GM19455 (cell line): Measurements from ENCODE around the gene CAT.

Source experiments
- ATAC-seq: cut with Tn5 transposase; IDR thresholded peaks from one replicate; pipeline ENCODE4 v1.9.1; 2021; ENCODE audit not compliant: unreplicated experiment

CAT gene

DNA sequence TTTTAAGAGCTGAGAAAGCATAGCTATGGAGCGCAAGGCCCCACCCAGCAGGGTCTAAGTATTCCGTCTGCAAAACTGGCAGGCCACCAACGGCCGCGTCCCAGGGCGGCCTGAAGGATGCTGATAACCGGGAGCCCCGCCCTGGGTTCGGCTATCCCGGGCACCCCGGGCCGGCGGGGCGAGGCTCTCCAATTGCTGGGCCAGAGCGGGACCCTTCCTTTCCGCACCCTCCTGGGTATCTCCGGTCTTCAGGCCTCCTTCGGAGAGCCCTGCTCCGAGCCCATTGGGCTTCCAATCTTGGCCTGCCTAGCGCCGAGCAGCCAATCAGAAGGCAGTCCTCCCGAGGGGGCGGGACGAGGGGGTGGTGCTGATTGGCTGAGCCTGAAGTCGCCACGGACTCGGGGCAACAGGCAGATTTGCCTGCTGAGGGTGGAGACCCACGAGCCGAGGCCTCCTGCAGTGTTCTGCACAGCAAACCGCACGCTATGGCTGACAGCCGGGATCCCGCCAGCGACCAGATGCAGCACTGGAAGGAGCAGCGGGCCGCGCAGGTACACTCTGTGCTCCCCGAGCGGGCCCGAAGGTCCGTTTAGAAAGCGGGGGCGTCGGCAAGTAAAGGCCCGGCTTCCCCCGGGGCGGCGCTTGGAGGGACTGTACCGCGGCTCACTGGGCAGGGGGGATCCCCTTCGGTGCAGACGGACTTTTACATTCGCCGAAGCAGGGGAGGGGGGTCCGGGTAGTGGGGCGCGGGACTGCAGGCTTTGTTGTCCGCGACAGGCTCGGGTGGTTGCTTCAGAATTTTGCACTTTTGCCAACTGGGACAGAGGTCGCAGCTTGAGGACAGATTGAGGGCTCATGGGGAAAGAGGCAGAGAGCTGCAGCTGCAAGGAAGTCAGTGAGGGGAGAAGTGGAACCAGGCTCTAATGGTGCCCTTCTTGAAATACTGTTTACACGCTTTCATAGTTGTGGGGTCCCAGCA is at the start of gene CAT:
CAT (plus strand) TSS at position 406 of the 979 bp plus-strand sequence; CDS start at position 486, 80 bp downstream.
- ATAC-seq, result peak; percentile 97

DNA sequence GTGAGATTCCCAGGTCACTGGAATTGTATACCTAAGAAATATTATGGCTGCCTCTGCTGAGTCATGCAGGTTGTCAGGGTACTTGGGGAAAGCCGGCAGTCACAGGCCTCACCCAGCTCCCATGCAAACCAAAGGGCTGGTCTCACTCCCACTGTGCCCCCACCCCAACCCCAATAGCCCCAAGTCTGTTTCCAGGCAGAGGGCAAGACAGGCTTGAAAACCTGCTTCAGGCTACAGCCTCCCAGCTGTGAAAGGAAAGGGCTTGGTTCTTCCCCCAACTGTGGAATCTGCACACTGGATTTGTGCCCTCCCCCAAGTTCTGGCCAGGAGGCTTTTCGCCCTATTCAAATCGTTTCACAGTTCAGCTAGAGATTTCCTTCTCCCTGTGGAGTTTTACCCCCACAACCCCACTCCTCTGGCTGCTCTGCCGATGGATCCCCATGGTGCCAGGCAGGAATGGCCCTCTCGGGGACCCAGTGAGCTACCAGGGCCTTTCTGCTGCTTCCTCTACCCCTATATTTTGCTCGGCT is 43.9 kb upstream of the CAT start:
- no peak for ATAC-seq

- ATAC-seq, result no peak
Measured at GRCh38 chr11:34395916-34396550, 42.7 kb upstream of the CAT start.

- ATAC-seq, result no peak
Measured at GRCh38 chr11:34397120-34397519, 41.6 kb upstream of the CAT start.

DNA sequence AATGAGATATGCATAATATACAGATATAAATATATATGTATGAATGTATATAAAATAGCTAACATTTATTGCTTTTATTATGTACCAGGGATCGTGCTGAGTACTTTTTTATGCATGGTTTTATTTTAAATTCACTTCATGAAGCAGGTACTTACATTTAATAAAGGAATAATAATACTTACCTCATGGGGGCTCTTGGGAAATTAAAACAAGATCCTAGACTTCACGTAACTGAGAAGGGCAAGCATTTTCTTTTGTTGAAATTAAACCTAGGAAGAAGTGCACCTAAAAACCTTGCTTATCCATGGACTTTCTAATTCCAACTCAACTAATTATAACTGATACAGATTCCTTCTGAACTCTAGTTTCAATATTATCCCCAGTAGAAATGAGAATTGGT is 40.9 kb upstream of the CAT start:
- no peak for ATAC-seq

DNA sequence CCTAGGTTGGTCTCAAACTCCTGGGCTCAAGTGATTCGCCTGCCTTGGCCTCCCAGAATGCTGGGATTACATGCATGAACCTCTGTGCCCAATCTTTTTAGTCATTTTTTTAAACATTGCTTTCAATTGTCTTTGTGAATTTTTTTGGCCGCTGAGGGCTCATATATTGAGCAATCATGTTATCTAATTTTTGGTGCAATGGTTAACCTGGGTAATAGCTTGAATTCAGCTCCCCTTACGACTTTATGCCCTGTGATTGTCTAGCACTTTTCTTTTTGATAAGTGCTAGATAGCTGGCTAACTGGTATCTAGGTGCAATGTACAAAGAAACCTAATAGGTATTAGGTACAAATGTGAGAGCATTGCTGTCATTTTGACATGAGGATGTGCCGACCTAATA is 35.3 kb upstream of the CAT start:
- no peak for ATAC-seq

DNA sequence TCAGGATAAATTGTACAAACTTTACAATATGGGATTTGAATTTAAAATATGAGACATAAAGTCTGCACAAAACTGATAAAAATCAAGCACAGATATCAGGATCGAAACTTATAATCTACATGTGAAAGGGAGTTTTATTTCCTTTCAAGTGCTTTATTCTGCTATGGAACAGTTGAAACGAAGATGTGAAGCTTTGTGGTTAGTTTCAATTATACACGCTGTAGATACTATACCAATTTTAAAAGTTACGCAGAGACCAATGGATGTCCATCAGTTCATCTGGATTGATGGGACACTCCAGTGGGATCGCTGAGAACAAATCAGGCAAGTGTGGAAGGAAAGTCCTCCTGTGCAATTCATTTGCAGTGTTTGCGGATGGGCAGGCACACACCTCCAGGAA is 34.5 kb upstream of the CAT start:
- no peak for ATAC-seq

DNA sequence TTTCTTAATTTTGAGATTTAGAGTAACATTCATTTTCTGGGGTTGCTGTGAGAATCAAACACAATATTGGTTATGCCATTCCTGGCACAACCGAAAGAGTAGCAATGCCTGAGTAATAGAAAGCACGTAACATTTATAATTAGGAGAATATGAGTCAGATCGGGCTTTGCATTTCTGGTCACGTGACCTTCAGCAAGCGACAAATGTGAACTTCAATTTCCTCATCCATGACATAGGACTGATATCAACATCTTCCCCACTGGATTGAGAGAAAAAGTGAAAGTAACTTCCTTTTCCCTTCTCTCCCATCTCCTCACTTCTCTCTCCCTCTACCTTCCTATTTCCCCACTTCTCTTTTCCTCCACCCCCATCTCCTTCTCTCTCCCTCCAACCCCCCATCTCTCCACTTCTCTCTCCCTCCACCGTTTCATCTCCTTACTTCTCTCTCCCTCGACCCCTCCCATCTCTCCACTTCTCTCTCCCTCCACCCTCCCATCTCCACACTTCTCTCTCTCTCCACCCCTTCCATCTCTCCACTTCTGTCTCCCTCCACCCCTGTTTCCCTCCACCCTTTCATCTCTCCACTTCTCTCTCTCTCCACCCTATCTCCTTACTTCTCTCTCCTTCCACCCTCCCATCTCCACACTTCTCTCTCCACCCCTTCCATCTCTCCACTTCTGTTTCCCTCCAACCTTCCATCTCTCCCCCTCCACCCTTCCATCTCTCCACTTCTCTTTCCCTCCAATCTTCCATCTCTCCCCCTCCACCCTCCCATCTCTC is 33.5 kb upstream of the CAT start:
- ATAC-seq, result no peak

GRCh38 chr11:34406413-34406812 is 32.3 kb upstream of the CAT start:
- ATAC-seq, result no peak

- no peak for ATAC-seq
Measured at GRCh38 chr11:34407121-34407813, 31.5 kb upstream of the CAT start.

- no peak for ATAC-seq
Measured at GRCh38 chr11:34408580-34409172, 30.1 kb upstream of the CAT start.

GRCh38 chr11:34411111-34411510 is 27.6 kb upstream of the CAT start:
- ATAC-seq, result no peak

DNA sequence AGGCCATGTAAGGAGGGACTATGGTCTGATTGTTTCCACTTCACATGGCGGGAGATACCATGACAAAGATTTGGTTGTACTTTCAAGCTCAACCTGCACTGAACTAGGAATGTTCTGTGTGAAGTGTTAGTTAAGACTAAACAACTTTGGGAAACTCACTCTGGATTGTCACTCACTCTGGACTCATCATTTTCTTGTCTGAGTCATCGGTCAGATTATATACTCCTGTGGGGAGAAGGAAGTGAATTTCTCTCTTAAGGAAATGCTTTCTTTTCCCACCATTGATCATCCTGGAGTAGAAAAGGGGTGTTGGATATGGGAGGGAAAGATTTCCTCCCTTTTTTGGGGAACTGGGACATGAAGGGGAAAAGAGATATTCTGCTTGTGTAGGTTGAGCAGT is 26.9 kb upstream of the CAT start:
- no peak for ATAC-seq

GRCh38 chr11:34413263-34413662 is 25.5 kb upstream of the CAT start:
- ATAC-seq, result no peak

- ATAC-seq, result no peak
Measured at GRCh38 chr11:34415538-34415937, 23.2 kb upstream of the CAT start.

GRCh38 chr11:34416088-34416487 is 22.6 kb upstream of the CAT start:
- no peak for ATAC-seq

- ATAC-seq, result no peak
Measured at GRCh38 chr11:34416766-34417165, 22.0 kb upstream of the CAT start.

- ATAC-seq, result no peak
Measured at GRCh38 chr11:34417202-34417601, 21.5 kb upstream of the CAT start.

- ATAC-seq, result no peak
Measured at GRCh38 chr11:34419158-34419557, 19.6 kb upstream of the CAT start.

DNA sequence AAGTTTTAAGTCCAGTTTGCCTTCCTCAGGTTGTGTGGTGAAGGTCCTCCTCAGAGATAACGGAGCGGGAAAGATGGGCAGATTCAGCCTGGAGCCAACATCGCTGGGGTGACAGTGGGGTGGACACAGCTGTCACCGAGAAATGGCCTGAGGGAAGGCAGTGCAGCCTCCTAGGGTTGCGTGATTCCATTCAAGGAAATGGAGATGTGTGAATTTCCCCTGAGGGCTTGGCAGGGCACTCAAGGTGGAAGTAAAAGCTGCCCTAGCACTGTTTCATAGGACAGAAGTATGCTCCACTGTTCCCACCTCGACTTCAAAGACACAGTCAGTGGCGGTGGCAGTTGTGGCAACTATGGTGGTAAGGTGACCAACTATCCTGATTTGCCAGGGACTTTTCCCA is 15.4 kb upstream of the CAT start:
- no peak for ATAC-seq
